Testis (tissue), 3 donors: ENCODE measurements around the gene MAGI2. TPM values are rescaled to one million over a fixed set of nuclear protein-coding genes. Genes with fewer than 3 reads are reported as not detected.

ENCODE experiments used
- DNase-seq: peaks from one replicate; pipeline ENCODE4 v3.0.0-alpha.2; 2019
- H3K27ac ChIP-seq, 2 donors: fragments of 200-600 bp; sonication (generic); one replicate each; pipeline ENCODE4 v1.5.1; 2019
- H3K27me3 ChIP-seq: fragments of 200-600 bp; sonication (generic); one replicate; pipeline ENCODE4 v1.5.1; 2019
- H3K36me3 ChIP-seq: fragments of 200-600 bp; sonication (generic); one replicate; pipeline ENCODE4 v1.5.1; 2017; ENCODE audit warnings: low read depth; ENCODE audit errors: missing control alignments
- H3K4me1 ChIP-seq: fragments of 200-600 bp; sonication (generic); one replicate; pipeline ENCODE4 v1.5.1; 2019
- H3K4me3 ChIP-seq, 2 donors: fragments of 200-600 bp; sonication (generic); one replicate each; pipeline ENCODE4 v1.5.1; 2017 to 2019
- H3K9me3 ChIP-seq: fragments of 200-600 bp; sonication (generic); one replicate; pipeline ENCODE4 v1.5.1; 2017
- POLR2A ChIP-seq: fragments of 450-650 bp; IDR thresholded peaks from one replicate; pipeline ENCODE4 v1.6.1; 2017; ENCODE audit warnings: antibody characterized with exemption, mild to moderate bottlenecking, moderate library complexity
- WGBS, 2 donors: methylation state at CpG; one replicate each; pipeline ENCODE4 v1.1.5; 2018; 5-methylcytosine and 5-hydroxymethylcytosine counted together
- intact Hi-C: fragments of 100-400 bp; cut with DNase I; formaldehyde crosslinking; loops from one replicate; pipeline ENCODE4 v1.15.1; 2023; ENCODE audit warnings: low total_unique reads
- polyA plus RNA-seq: library from polyadenylated mRNA; stranded (reverse); fragments of 350-450 nt; fragmentation: Illumina TruSeq; extraction: RNeasy Lipid Tissue Mini Kit (QIAGEN cat#74804); gene quantifications from one replicate; pipeline ENCODE4 v1.2.3, GENCODE V29; 2014; ENCODE audit warnings: low read depth, low replicate concordance; ENCODE audit not compliant: insufficient read depth
- total RNA-seq, 2 donors: library from RNA; depleted of rRNA; stranded (reverse); fragments of >200 nt; gene quantifications; one replicate each; pipeline ENCODE4 v1.2.3, GENCODE V29; 2016
- TF ChIP-seq, protein P1 (sequence below), 3 experiments: fragments of 450-650 bp in 2 of 3; fragments of 200-600 bp in 1 of 3; sonication (generic) in 1 of 3; IDR thresholded peaks; one replicate each; pipeline ENCODE4 v1.5.1; 2016 to 2019; ENCODE audit warnings: antibody characterized with exemption in 3 of 3, mild to moderate bottlenecking in 2 of 3, moderate library complexity in 1 of 3

MAGI2 gene
- total and polyA plus RNA-seq, 3 donors from 2014 or later = 11.2 to 13.1 (median 12.4) TPM

DNA sequence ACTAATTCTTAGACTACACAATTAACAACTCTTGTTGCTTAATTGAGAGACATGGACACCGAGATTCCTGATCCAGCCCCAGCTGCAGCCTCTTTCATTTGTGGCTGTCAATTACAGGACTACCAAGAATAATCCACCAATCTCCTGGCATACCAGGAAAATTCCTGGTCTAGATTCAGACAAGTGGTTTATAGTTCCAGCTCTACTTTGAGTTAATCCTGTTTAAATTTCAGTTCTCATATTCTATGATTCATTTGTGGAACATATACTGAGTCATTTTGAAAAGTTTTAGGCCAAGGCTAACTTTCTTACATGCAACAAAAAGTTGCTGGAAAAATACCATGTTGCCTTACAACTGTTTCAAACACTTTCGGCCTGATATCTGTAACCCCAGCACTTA is 253.5 kb downstream of the MAGI2 start:
- intact Hi-C loops = no loop called here
- WGBS, 2 donors = 86 to 88% methylated on average over 2 of the region's 2 CpGs
- DNase-seq = no peak

DNA sequence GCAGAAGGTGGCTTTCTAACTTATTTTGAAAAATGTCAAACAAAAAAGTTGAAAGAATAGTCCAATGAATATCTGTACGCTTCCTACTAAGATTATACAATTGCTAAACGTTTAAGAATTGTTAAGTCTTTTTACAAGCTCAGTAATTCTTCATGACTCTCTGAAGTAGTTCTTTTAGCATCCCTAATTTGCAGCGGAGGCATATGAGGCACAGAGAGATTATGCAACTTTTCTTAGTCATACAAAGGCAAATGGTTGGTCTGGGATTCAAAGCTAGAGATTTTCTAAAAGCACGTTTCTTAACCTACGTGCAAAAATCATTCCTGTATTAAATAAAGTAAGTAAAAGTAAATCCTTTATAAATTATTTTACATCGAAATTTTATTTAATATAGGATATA is 254.2 kb downstream of the MAGI2 start:
- TF ChIP-seq, protein P1, sequence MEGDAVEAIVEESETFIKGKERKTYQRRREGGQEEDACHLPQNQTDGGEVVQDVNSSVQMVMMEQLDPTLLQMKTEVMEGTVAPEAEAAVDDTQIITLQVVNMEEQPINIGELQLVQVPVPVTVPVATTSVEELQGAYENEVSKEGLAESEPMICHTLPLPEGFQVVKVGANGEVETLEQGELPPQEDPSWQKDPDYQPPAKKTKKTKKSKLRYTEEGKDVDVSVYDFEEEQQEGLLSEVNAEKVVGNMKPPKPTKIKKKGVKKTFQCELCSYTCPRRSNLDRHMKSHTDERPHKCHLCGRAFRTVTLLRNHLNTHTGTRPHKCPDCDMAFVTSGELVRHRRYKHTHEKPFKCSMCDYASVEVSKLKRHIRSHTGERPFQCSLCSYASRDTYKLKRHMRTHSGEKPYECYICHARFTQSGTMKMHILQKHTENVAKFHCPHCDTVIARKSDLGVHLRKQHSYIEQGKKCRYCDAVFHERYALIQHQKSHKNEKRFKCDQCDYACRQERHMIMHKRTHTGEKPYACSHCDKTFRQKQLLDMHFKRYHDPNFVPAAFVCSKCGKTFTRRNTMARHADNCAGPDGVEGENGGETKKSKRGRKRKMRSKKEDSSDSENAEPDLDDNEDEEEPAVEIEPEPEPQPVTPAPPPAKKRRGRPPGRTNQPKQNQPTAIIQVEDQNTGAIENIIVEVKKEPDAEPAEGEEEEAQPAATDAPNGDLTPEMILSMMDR (IDR thresholded peaks at IDR 0.05) = no peak
- TF ChIP-seq POLR2A = no peak
- Histone ChIP-seq H3K9me3 (no peaks in the 10 kb centered on the region), H3K27me3 (no peaks in the 10 kb centered on the region), H3K4me3 (no peak overlapping the region), H3K4me1 (no peaks in the 10 kb centered on the region), H3K36me3 (no peaks in the 10 kb centered on the region), H3K27ac (no peak overlapping the region)
- intact Hi-C loops = no loop called here
- DNase-seq = no peak
- WGBS, 2 donors = 90 to 92% methylated on average over 6 of the region's 6 CpGs

More for the DNA sequence above, 253.5 kb downstream of the MAGI2 start:
- TF ChIP-seq, protein P1 (IDR thresholded peaks at IDR 0.05) = no peak
- TF ChIP-seq POLR2A = no peak
- Histone ChIP-seq H3K4me3 (no peak overlapping the region), H3K9me3 (no peaks in the 10 kb centered on the region), H3K27ac (no peak overlapping the region), H3K4me1 (no peaks in the 10 kb centered on the region), H3K36me3 (no peaks in the 10 kb centered on the region), H3K27me3 (no peaks in the 10 kb centered on the region)

DNA sequence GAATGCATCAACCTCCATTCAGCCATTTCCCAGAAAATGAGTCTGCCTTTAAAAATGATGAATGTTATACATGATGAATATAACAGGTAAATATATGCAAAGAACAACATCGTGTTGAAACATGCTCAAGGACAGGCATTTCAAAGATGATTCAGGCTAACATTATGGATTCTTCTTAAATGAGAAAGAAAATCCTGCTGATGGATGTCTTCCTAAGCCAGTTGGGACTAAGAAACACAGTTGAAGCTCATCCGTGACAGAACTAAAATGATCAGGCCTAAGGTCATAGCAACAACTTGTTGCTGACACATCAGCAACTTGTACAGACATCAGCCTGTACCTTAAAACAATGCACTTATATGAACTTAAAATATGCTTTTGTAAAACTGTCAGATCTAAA is 267.9 kb downstream of the MAGI2 start:
- Histone ChIP-seq H3K36me3 (no peaks in the 10 kb centered on the region), H3K4me3 (no peak overlapping the region), H3K27me3 (no peaks in the 10 kb centered on the region), H3K27ac (no peak overlapping the region), H3K9me3 (no peaks in the 10 kb centered on the region), H3K4me1 (no peaks in the 10 kb centered on the region)
- TF ChIP-seq, protein P1 (IDR thresholded peaks at IDR 0.05) = no peak
- TF ChIP-seq POLR2A = no peak
- DNase-seq = no peak
- WGBS, 2 donors = 83 to 85% methylated on average over 2 of the region's 2 CpGs
- intact Hi-C loops = no loop called here

DNA sequence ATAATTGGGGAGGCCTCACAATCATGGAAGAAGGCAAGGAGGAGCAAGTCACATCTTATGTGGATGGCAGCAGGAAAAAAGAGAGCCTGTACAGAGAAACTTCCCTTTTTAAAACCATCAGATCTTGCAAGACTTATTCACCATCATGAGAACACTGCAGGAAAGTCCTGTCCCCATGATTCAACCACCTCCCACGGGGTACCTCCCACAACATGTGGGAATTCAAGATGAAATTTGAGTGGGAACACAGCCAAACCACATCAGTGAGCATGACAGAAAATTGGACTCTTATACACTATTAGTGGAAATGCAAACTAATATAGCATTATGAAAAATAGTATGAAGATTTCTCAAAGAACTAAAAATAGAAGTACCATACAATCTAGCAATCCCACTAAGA is 271.2 kb downstream of the MAGI2 start:
- Histone ChIP-seq H3K9me3 (no peaks in the 10 kb centered on the region), H3K4me1 (no peaks in the 10 kb centered on the region), H3K27ac (no peak overlapping the region), H3K36me3 (no peaks in the 10 kb centered on the region), H3K4me3 (no peak overlapping the region), H3K27me3 (no peaks in the 10 kb centered on the region)
- no peak for DNase-seq
- intact Hi-C loops = no loop called here
- no peak for TF ChIP-seq POLR2A
- TF ChIP-seq, protein P1 (IDR thresholded peaks at IDR 0.05) = no peak
- WGBS, 2 donors = 30 to 50% methylated on average over 1 of the region's 1 CpG

DNA sequence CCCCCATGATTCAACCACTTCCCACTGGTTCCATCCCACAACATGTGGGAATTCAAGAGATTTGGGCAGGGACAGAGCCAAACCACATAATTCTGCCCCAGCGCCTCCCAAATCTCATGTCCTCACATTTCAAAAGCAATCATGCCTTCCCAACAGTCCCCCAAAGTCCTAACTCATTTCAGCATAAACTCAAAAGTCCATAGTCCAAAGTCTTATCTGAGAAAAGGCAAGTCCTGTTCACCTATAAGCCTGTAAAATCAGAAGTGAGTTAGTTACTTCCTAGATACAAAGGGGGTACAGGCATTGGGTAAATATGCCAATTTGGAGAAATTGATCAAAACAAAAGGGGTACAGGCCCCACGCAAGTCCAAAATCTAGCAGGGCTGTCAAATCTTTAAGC is 272.9 kb downstream of the MAGI2 start:
- no peak overlapping the region for H3K4me3 ChIP-seq
- H3K27ac ChIP-seq = no peak overlapping the region
- no peaks in the 10 kb centered on the region for H3K27me3 ChIP-seq
- TF ChIP-seq, protein P1 (IDR thresholded peaks at IDR 0.05) = no peak
- TF ChIP-seq POLR2A = no peak
- H3K9me3 ChIP-seq = no peaks in the 10 kb centered on the region
- no peak for DNase-seq
- intact Hi-C loops = no loop called here
- H3K4me1 ChIP-seq = no peaks in the 10 kb centered on the region
- no peaks in the 10 kb centered on the region for H3K36me3 ChIP-seq
- WGBS, 2 donors = 43 to 44% methylated on average over 2 of the region's 2 CpGs
